Measurements from ENCODE around the gene MOB3A.

The MOB3A gene

DNA sequence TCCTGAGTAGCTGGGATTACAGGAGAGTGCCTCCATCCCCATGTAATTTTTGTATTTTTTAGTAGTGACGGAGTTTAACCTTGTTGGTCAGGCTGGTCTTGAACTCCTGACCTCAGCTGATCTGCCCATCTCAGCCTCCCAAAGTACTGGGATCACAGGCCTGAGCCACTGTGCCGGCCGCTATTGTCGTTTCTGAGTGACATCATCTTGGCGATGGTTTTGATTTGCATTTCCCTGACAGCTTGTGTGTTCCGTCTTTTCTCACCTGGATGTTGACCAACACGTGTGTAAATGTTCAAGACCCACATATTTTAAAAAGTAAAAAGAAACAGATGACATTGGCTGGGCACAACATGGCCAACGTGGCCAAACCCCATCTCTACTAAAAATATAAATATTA is 32.3 kb downstream of the MOB3A start:
- Histone ChIP-seq H3K36me3 (ENCODE audit: control insufficient read depth, insufficient read depth, low read length) (no peaks in the 10 kb centered on the region), H3K4me2 (ENCODE audit: low read length) (no peak overlapping the region), H3K27ac (no peak overlapping the region)

DNA sequence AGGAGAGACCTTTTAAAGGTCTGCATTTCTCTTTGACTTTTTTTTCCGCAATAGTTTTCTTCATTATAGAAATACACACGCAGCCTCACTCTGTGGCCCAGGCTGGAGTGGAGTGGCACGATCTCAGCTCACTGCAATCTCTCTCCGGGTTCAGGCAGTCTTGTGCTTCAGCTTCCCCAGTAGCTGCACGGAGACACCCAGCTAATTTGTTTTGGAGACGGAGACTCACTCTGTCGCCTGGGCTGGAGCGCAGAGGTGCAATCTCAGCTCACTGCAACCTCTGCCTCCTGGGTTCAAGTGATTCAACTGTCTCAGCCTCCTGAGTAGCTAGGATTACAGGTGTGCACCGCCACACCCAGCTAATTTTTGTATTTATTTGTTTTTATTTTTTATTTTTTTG is 33.4 kb downstream of the MOB3A start:
- Histone ChIP-seq H3K36me3 (ENCODE audit: control insufficient read depth, insufficient read depth, low read length) (no peaks in the 10 kb centered on the region), H3K9me3 (ENCODE audit: control insufficient read depth, low read length) (no peaks in the 10 kb centered on the region), H3K9ac (no peak overlapping the region), H2AFZ (no peak overlapping the region), H3K27ac (no peak overlapping the region), H3K4me1 (peaks cover 27% of the 10 kb centered on the region), H3K79me2 (no peaks in the 10 kb centered on the region), H3K27me3 (ENCODE audit: control insufficient read depth, insufficient read depth, low read length) (no peaks in the 10 kb centered on the region), H3K4me3 (ENCODE audit: low read depth, low read length) (no peak overlapping the region), H3K4me2 (ENCODE audit: low read length) (no peak overlapping the region)
- TF ChIP-seq, protein P1, sequence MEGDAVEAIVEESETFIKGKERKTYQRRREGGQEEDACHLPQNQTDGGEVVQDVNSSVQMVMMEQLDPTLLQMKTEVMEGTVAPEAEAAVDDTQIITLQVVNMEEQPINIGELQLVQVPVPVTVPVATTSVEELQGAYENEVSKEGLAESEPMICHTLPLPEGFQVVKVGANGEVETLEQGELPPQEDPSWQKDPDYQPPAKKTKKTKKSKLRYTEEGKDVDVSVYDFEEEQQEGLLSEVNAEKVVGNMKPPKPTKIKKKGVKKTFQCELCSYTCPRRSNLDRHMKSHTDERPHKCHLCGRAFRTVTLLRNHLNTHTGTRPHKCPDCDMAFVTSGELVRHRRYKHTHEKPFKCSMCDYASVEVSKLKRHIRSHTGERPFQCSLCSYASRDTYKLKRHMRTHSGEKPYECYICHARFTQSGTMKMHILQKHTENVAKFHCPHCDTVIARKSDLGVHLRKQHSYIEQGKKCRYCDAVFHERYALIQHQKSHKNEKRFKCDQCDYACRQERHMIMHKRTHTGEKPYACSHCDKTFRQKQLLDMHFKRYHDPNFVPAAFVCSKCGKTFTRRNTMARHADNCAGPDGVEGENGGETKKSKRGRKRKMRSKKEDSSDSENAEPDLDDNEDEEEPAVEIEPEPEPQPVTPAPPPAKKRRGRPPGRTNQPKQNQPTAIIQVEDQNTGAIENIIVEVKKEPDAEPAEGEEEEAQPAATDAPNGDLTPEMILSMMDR (IDR thresholded peaks at IDR 0.05), result no peak

More for the DNA sequence above, 32.3 kb downstream of the MOB3A start:
- H3K79me2 ChIP-seq, result no peaks in the 10 kb centered on the region
- no peak overlapping the region for H3K4me3 ChIP-seq (ENCODE audit: low read depth, low read length)
- no peaks in the 10 kb centered on the region for H3K27me3 ChIP-seq (ENCODE audit: control insufficient read depth, insufficient read depth, low read length)
- peaks cover 19% of the 10 kb centered on the region for H3K4me1 ChIP-seq
- no peaks in the 10 kb centered on the region for H3K9me3 ChIP-seq (ENCODE audit: control insufficient read depth, low read length)
- H3K9ac ChIP-seq, result no peak overlapping the region
- H2AFZ ChIP-seq, result no peak overlapping the region
- TF ChIP-seq, protein P1 (IDR thresholded peaks at IDR 0.05), result no peak

DNA sequence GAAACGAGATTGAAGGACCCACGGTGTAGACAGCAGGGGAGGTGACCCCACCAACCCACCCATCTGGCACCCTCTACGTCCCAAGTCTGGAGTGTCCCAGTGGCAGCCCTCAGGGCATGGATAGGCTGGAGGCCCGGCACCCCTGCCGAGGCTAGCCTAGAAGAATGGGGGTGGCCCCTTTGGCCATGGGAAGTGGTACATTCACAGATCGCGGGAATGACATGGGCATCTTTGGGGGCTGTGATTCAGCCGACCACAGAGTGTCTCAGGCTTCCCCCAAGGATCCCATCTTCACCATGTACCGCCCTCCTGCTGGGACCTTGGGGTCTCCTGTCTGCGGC is 33.8 kb downstream of the MOB3A start:
- TF ChIP-seq, protein P1 (IDR thresholded peaks at IDR 0.05), result no peak
- Histone ChIP-seq H3K9me3 (ENCODE audit: control insufficient read depth, low read length) (no peaks in the 10 kb centered on the region), H3K4me3 (ENCODE audit: low read depth, low read length) (peak overlapping the region; percentile 86), H3K79me2 (no peaks in the 10 kb centered on the region), H3K27me3 (ENCODE audit: control insufficient read depth, insufficient read depth, low read length) (no peaks in the 10 kb centered on the region), H3K36me3 (ENCODE audit: control insufficient read depth, insufficient read depth, low read length) (no peaks in the 10 kb centered on the region), H3K4me2 (ENCODE audit: low read length) (peak overlapping the region; percentile 99), H3K27ac (peak overlapping the region; percentile 90), H3K9ac (peak overlapping the region; percentile 32), H2AFZ (peak overlapping the region; percentile 89), H3K4me1 (peaks cover 27% of the 10 kb centered on the region)

DNA sequence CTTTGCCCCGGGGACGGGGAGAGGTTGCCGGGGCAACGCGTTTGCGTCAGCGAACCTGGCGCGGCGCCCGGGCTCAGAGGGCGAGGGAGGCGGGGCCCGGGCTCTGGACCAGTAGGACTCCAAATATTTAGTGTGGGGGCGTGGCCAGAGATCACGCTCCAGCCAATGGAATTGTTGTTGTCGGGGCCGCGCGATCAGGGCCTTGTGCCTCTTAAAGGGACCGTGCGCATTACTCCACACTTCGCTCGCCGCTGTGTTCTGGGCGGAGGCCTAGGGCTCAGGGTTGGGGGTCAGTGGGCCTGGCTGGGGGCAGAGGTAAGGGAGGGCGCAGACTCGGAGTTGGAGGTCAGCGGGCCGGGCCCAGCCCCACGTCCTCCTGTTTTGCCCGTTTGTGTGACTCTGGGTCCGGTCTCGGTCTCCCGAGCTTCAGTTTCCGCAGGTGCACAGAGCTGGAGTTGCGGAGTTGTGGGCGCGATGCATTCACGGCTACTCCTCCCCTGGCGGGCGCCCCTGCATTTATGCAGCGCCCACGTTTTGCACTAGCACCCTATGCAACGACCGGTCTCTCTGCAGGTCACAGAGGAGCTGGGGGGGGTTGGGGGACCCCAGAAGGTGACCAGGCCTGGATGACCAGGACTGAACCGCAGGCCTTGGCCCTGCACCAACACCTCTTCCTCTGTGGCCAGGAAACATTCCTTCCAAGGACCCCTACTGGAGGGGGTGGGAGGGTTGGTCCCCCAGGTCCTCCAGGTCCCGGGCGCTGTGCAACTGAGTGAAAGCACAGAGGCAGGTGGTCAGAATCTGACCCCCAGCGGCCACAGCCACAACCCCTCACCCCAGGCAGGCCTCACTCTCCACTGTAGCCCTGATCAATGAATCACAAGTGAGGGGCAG is 34.4 kb downstream of the MOB3A start:
- peak overlapping the region; percentile 99 for H3K4me2 ChIP-seq (ENCODE audit: low read length)
- H3K4me1 ChIP-seq, result peaks cover 27% of the 10 kb centered on the region
- no peaks in the 10 kb centered on the region for H3K9me3 ChIP-seq (ENCODE audit: control insufficient read depth, low read length)
- H2AFZ ChIP-seq, result peak overlapping the region; percentile 89
- peak overlapping the region; percentile 32 for H3K9ac ChIP-seq
- TF ChIP-seq, protein P1 (IDR thresholded peaks at IDR 0.05), result peak; percentile 4
- peak overlapping the region; percentile 90 for H3K27ac ChIP-seq
- peak overlapping the region; percentile 86 for H3K4me3 ChIP-seq (ENCODE audit: low read depth, low read length)
- H3K27me3 ChIP-seq (ENCODE audit: control insufficient read depth, insufficient read depth, low read length), result no peaks in the 10 kb centered on the region
- no peaks in the 10 kb centered on the region for H3K36me3 ChIP-seq (ENCODE audit: control insufficient read depth, insufficient read depth, low read length)
- H3K79me2 ChIP-seq, result no peaks in the 10 kb centered on the region

Measured in parathyroid adenoma (tissue), 2 donors.